ENCODE data around the gene ACSS1.

ACSS1 gene

DNA sequence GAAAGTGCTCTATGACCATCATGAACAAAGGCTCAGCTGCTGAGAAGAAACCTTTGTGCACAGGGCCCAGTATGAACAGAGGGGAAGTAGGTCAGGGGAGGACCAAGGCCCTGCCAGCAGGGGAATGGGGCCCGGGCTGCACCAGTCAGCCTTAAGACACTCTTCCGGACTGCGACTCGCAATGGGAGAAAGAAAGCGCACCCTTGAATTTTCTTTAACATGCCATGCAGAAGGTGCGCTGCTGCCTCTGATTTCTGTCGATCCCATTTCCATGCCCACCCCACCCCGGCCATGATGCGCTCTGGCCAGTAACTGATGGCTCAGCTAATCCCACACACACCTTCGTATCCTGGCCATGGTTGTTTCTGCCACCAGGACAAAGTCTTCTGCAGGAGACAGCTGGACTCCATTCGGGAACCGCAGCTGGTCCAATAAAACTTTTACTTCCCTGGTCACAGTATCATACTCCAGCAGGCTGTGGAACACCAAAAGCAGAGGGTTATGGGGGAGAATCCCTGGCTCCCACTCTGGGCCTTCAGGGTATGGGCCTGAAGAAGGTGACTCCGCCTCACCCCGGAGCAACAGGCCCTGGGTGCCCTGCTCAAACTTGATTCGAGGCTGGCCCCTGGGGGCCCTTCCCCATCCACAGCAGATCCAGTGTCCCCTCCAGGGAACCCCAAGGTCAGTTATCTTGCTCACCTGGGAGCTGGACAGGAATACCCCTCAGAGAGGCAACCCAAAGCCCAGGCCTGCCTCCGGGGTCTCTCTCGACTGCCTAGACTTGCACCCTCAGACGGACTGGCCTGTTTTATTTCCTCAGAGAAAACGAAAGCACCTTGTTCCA lies 88.5 kb downstream of the ACSS1 start:
- in situ Hi-C loops (cut with HindIII; ENCODE audit: low sequenced_read_pairs) = no loop called here
- TF ChIP-seq, protein P1, sequence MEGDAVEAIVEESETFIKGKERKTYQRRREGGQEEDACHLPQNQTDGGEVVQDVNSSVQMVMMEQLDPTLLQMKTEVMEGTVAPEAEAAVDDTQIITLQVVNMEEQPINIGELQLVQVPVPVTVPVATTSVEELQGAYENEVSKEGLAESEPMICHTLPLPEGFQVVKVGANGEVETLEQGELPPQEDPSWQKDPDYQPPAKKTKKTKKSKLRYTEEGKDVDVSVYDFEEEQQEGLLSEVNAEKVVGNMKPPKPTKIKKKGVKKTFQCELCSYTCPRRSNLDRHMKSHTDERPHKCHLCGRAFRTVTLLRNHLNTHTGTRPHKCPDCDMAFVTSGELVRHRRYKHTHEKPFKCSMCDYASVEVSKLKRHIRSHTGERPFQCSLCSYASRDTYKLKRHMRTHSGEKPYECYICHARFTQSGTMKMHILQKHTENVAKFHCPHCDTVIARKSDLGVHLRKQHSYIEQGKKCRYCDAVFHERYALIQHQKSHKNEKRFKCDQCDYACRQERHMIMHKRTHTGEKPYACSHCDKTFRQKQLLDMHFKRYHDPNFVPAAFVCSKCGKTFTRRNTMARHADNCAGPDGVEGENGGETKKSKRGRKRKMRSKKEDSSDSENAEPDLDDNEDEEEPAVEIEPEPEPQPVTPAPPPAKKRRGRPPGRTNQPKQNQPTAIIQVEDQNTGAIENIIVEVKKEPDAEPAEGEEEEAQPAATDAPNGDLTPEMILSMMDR (IDR thresholded peaks at IDR 0.05; ENCODE audit: low read depth, low read length) = no peak
- DNase-seq (ENCODE audit: low read depth, low spot score) = no peak
- H3K4me3 ChIP-seq (ENCODE audit: low read depth, low read length) = no peak overlapping the region

DNA sequence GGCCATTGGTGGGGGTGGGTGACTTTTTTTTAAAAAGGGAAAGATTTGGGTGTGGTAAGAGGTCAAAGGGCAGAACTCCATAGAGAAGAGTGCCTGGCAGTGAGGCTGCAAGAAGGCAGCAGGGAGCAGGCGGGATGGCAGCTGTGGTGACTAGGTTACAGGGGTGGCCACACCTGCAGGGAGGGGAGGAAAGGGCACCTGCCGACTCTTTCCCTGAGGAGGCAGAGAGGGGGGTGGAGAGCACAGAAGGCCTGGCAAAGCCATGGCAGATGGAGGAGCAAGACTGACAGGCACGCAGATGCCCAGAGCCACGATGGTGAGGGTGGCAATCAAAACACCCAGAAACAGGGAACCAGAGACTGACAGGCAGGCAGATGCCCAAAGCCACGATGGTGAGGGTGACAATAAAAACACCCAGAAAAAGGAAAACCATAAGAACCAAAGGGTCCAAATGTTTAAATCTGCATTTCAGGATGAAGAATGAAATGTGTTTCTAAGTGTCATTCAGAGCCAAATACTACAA lies 89.6 kb downstream of the ACSS1 start:
- no peak overlapping the region for H3K4me3 ChIP-seq (ENCODE audit: low read depth, low read length)
- DNase-seq (ENCODE audit: low read depth, low spot score) = no peak
- in situ Hi-C loops (cut with HindIII; ENCODE audit: low sequenced_read_pairs) = no loop called here
- TF ChIP-seq, protein P1 (IDR thresholded peaks at IDR 0.05; ENCODE audit: low read depth, low read length) = no peak

DNA sequence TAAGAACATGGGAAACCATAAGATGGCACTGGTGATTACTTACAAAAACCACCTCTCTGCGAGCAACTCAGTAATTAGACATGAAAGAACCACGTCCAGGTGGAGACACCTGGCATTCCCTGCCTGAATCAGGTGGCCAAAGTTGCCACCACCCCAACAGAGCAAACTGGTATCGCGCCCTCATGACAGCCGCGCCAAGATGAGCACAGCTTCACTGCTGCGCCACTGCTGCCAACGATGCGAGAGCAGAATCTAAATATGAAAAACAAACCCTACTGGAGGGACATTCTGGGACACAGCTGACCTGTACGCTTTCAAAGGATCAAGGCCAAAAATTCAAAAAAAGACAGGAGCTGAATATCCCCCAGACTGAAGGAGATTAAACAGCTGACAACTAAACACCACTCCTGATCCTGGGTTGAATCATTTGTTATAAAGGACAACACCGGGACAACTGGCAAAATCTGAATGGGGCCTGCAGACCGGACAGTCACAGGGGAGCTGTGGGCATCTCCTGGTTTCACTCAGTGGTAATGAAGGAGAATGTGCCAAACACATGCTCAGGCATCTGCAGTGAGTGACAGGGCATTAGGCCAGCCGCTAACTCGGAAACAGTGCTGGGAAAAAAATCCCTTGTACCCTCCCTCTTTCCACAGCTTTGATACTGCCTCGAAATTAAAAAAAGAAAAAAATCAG lies 91.5 kb downstream of the ACSS1 start:
- DNase-seq (ENCODE audit: low read depth, low spot score) = no peak
- no peak overlapping the region for H3K4me3 ChIP-seq (ENCODE audit: low read depth, low read length)
- TF ChIP-seq, protein P1 (IDR thresholded peaks at IDR 0.05; ENCODE audit: low read depth, low read length) = no peak
- in situ Hi-C loops (cut with HindIII; ENCODE audit: low sequenced_read_pairs) = no loop called here

DNA sequence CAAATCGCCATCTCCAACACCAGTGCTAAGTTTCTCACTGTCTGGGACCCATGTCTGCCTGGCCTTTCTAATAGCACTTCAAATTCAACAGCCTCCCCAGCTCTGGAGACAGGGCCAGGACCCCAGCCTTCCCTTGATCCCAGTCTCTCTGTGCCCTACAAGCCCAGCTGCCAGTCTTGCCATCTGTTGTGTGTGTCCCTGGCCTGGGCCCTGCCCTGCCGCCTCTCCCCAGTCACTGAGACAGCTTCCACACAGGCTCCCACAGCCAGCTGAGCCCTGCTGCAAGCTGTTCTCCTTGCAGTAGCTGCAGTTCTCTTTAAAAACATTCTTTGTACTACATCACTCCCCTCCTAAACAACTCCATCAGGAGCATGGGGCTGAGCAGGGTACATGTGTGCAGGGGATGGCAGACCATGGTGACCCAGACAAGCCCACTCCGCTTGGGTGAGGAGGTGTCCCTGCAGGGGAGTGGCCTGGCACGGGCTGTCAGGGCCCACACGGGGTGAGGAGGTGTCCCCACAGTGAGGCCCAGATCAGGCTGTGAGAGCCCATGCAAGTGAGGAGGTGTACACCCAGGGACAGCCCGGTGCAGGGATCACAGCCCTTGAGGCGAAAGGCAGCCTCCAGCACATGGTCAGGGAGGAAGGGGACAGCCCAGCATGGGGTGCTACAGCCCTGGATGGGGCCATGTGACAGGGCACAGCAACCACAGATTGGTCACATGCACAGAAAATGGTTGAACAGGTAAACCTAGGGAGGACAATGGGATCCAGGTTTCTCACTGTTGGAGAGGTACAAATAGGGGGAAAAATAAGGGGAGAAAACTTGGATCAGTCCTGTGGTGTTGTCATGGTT lies 92.6 kb downstream of the ACSS1 start:
- H3K4me3 ChIP-seq (ENCODE audit: low read depth, low read length) = no peak overlapping the region
- DNase-seq (ENCODE audit: low read depth, low spot score) = no peak
- TF ChIP-seq, protein P1 (IDR thresholded peaks at IDR 0.05; ENCODE audit: low read depth, low read length) = no peak
- in situ Hi-C loops (cut with HindIII; ENCODE audit: low sequenced_read_pairs) = no loop called here

DNA sequence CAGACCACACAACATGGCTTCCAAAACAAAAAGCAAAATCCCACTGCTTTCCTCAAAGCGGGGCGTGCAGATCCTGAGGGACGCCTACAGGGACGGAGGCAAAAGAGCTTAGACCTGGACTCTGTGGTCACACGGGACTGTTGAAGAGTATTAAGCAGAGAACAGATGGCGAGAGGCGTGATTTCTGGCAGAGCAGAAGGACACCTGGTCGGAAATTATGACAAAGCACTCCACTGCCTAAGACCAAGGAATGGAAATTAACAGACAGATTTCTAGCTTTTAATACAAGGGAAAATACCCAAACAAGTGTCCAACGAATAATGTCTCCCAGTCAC lies 93.5 kb downstream of the ACSS1 start:
- in situ Hi-C loops (cut with HindIII; ENCODE audit: low sequenced_read_pairs) = no loop called here
- DNase-seq (ENCODE audit: low read depth, low spot score) = no peak
- TF ChIP-seq, protein P1 (IDR thresholded peaks at IDR 0.05; ENCODE audit: low read depth, low read length) = no peak
- H3K4me3 ChIP-seq (ENCODE audit: low read depth, low read length) = no peak overlapping the region

Data from astrocyte of the spinal cord (primary cell).